Epidermal melanocyte (primary cell): Measurements from ENCODE around the gene CYREN.
A peak's percentile ranks its signal among the peaks of the same experiment; 100 is the strongest.
"Not testable (repeated sequence)": the region's sequence is repeated elsewhere in the genome, so short reads cannot be mapped to it uniquely, and the experiment has no call there.

Experiments used
- DNase-seq: peaks from one replicate; pipeline ENCODE4 v3.0.0; 2011; ENCODE audit warnings: low spot score; ENCODE audit not compliant: insufficient read length

The CYREN gene

GRCh38 chr7:135170274-135170997, at the start of gene CYREN:
CYREN (minus strand) TSS chr7:135170707; CDS start chr7:135168922, 1,785 bp downstream.
- DNase-seq: peak; percentile 94

- no peak for DNase-seq
Measured at GRCh38 chr7:135217645-135218509, 47.4 kb upstream of the CYREN start.

GRCh38 chr7:135215698-135216097, 45.2 kb upstream of the CYREN start:
- no peak for DNase-seq

GRCh38 chr7:135215180-135215579, 44.7 kb upstream of the CYREN start:
- DNase-seq: no peak

- no peak for DNase-seq
Measured at GRCh38 chr7:135213831-135214230, 43.3 kb upstream of the CYREN start.

GRCh38 chr7:135211946-135212685, 41.6 kb upstream of the CYREN start:
- not testable (repeated sequence) for DNase-seq

- peak; percentile 95 for DNase-seq
Measured at GRCh38 chr7:135211179-135211945, 40.9 kb upstream of the CYREN start, which contains the start of gene WDR91. WDR91 (minus strand) TSS chr7:135211526; CDS start chr7:135211502, 24 bp downstream.

GRCh38 chr7:135210888-135211178, 40.3 kb upstream of the CYREN start:
- DNase-seq: no peak

GRCh38 chr7:135209225-135209834, 38.8 kb upstream of the CYREN start:
- DNase-seq: no peak

- no peak for DNase-seq
Measured at GRCh38 chr7:135208102-135208793, 37.7 kb upstream of the CYREN start.

- no peak for DNase-seq
Measured at GRCh38 chr7:135207406-135208101, 37.0 kb upstream of the CYREN start.

GRCh38 chr7:135206941-135207391, 36.5 kb upstream of the CYREN start:
- DNase-seq: no peak

- no peak for DNase-seq
Measured at GRCh38 chr7:135205850-135206249, 35.3 kb upstream of the CYREN start.

- no peak for DNase-seq
Measured at GRCh38 chr7:135204876-135205275, 34.4 kb upstream of the CYREN start.

- no peak for DNase-seq
Measured at GRCh38 chr7:135204341-135204749, 33.8 kb upstream of the CYREN start.

GRCh38 chr7:135201350-135201749, 30.8 kb upstream of the CYREN start:
- DNase-seq: no peak

- DNase-seq: no peak
Measured at GRCh38 chr7:135200821-135201331, 30.4 kb upstream of the CYREN start.

- no peak for DNase-seq
Measured at GRCh38 chr7:135199439-135199838, 28.9 kb upstream of the CYREN start.
